A673 (cell line): ENCODE results near the gene KCNJ14.

Experiments used
- EZH2 ChIP-seq: fragments of 200-600 bp; sonication (generic); IDR thresholded peaks from 2 replicates; pipeline ENCODE4 v1.6.1; 2017; ENCODE audit warnings: borderline replicate concordance, low read depth, mild to moderate bottlenecking, mixed read lengths, antibody characterized with exemption, low read length; ENCODE audit not compliant: poor library complexity, severe bottlenecking
- TF ChIP-seq, protein P1 (sequence below): fragments of 300-800, 200-600 bp; sonication (generic); conservative IDR thresholded peaks from 2 replicates; pipeline ENCODE4 v1.5.1; 2017; ENCODE audit warnings: low read depth, mild to moderate bottlenecking, antibody characterized with exemption, low read length, moderate library complexity, mixed read lengths

DNA sequence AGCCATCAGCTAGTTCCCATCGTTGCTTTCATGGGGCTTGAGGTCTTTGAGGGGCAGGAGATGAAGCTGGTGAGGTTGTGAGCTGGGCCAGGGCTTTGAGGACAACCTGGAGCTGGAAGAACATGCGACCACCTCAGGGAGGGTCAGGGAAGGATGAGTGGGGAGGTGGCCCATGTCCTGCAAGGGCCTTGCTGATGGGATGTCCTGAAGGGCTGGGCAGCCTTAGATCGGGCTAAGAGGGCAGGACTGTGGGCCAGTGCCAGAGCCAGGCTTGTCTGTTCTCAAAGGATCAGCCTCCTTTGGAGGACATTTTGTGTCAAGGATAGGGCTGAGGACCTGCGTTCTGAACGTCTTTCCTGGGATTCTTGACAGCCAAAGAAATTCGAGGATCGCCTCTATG lies 24.3 kb downstream of the KCNJ14 start:
- TF ChIP-seq, protein P1, sequence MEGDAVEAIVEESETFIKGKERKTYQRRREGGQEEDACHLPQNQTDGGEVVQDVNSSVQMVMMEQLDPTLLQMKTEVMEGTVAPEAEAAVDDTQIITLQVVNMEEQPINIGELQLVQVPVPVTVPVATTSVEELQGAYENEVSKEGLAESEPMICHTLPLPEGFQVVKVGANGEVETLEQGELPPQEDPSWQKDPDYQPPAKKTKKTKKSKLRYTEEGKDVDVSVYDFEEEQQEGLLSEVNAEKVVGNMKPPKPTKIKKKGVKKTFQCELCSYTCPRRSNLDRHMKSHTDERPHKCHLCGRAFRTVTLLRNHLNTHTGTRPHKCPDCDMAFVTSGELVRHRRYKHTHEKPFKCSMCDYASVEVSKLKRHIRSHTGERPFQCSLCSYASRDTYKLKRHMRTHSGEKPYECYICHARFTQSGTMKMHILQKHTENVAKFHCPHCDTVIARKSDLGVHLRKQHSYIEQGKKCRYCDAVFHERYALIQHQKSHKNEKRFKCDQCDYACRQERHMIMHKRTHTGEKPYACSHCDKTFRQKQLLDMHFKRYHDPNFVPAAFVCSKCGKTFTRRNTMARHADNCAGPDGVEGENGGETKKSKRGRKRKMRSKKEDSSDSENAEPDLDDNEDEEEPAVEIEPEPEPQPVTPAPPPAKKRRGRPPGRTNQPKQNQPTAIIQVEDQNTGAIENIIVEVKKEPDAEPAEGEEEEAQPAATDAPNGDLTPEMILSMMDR = no peak
- TF ChIP-seq EZH2 = no peak
